Activated naive CD8-positive, alpha-beta T cell treated with anti-CD3 and anti-CD28 coated beads, Interleukin-2, amount 50 U/mL, for 24 hours (primary cell): ENCODE data around the gene NSG1.

Experiments
- ATAC-seq: fragments of 150-1000 bp; cut with Tn5 transposase; one replicate; pipeline ENCODE4 v1.10.0; 2021
- DNase-seq: peaks from one replicate; pipeline ENCODE4 v3.0.0; 2021
- H3K27ac Mint-ChIP-seq: one replicate; pipeline ENCODE4 v1.8.0; 2021; ENCODE audit warnings: mild to moderate bottlenecking, mixed read lengths
- H3K27me3 Mint-ChIP-seq: one replicate; pipeline ENCODE4 v1.8.0; 2021; ENCODE audit warnings: mixed read lengths
- H3K36me3 Mint-ChIP-seq: one replicate; pipeline ENCODE4 v1.8.0; 2021; ENCODE audit warnings: low read depth, mixed read lengths
- H3K4me1 Mint-ChIP-seq: one replicate; pipeline ENCODE4 v1.8.0; 2021; ENCODE audit warnings: mixed read lengths
- H3K4me3 Mint-ChIP-seq: one replicate; pipeline ENCODE4 v1.8.0; 2021; ENCODE audit warnings: mild to moderate bottlenecking, moderate library complexity, mixed read lengths
- H3K9me3 Mint-ChIP-seq: one replicate; pipeline ENCODE4 v1.8.0; 2021; ENCODE audit warnings: mixed read lengths

The NSG1 gene

GRCh38 chr4:4425119-4425690, 38.3 kb downstream of the NSG1 start:
- H3K4me1 Mint-ChIP-seq, result no peaks in the 10 kb centered on the region
- no peaks in the 10 kb centered on the region for H3K27me3 Mint-ChIP-seq
- no peak for DNase-seq
- H3K36me3 Mint-ChIP-seq, result peaks cover 20% of the 10 kb centered on the region
- ATAC-seq, result no peak
- no peak overlapping the region for H3K27ac Mint-ChIP-seq
- no peak overlapping the region for H3K4me3 Mint-ChIP-seq
- H3K9me3 Mint-ChIP-seq, result no peaks in the 10 kb centered on the region

- no peak overlapping the region for H3K27ac Mint-ChIP-seq
- no peaks in the 10 kb centered on the region for H3K9me3 Mint-ChIP-seq
- H3K4me1 Mint-ChIP-seq, result peaks cover under 1% of the 10 kb centered on the region
- H3K36me3 Mint-ChIP-seq, result peaks cover 20% of the 10 kb centered on the region
- ATAC-seq, result no peak
- no peak overlapping the region for H3K4me3 Mint-ChIP-seq
- DNase-seq, result no peak
- H3K27me3 Mint-ChIP-seq, result no peaks in the 10 kb centered on the region
These were observed 38.8 kb downstream of the NSG1 start for GRCh38 chr4:4425696-4426095.

GRCh38 chr4:4426511-4427120, 39.7 kb downstream of the NSG1 start:
- Mint-ChIP-seq H3K9me3 (no peaks in the 10 kb centered on the region), H3K27ac (peak overlapping the region; percentile 8), H3K27me3 (no peaks in the 10 kb centered on the region), H3K4me3 (no peak overlapping the region), H3K4me1 (peaks cover 4% of the 10 kb centered on the region), H3K36me3 (peaks cover 14% of the 10 kb centered on the region)
- ATAC-seq (no peak), DNase-seq (no peak)

- H3K9me3 Mint-ChIP-seq, result no peaks in the 10 kb centered on the region
- H3K27ac Mint-ChIP-seq, result no peak overlapping the region
- peaks cover 16% of the 10 kb centered on the region for H3K36me3 Mint-ChIP-seq
- H3K4me3 Mint-ChIP-seq, result no peak overlapping the region
- no peak for DNase-seq
- H3K27me3 Mint-ChIP-seq, result no peaks in the 10 kb centered on the region
- no peak for ATAC-seq
- peaks cover 4% of the 10 kb centered on the region for H3K4me1 Mint-ChIP-seq
These were observed 40.4 kb downstream of the NSG1 start for GRCh38 chr4:4427121-4427870.

GRCh38 chr4:4427886-4428285, 41.0 kb downstream of the NSG1 start:
- Mint-ChIP-seq H3K9me3 (no peaks in the 10 kb centered on the region), H3K27me3 (no peaks in the 10 kb centered on the region), H3K4me1 (peaks cover 4% of the 10 kb centered on the region), H3K4me3 (no peak overlapping the region), H3K27ac (no peak overlapping the region), H3K36me3 (peaks cover 15% of the 10 kb centered on the region)
- DNase-seq (no peak), ATAC-seq (no peak)

- no peak overlapping the region for H3K4me3 Mint-ChIP-seq
- H3K27me3 Mint-ChIP-seq, result no peaks in the 10 kb centered on the region
- no peak overlapping the region for H3K27ac Mint-ChIP-seq
- H3K36me3 Mint-ChIP-seq, result peaks cover 12% of the 10 kb centered on the region
- peaks cover 4% of the 10 kb centered on the region for H3K4me1 Mint-ChIP-seq
- DNase-seq, result no peak
- no peak for ATAC-seq
- no peaks in the 10 kb centered on the region for H3K9me3 Mint-ChIP-seq
These were observed 42.3 kb downstream of the NSG1 start for GRCh38 chr4:4428966-4429875.

- DNase-seq (peak; percentile 62), ATAC-seq (peak; percentile 83)
- H3K9me3 Mint-ChIP-seq, result no peaks in the 10 kb centered on the region
- peaks cover 4% of the 10 kb centered on the region for H3K4me1 Mint-ChIP-seq
- H3K27me3 Mint-ChIP-seq, result no peaks in the 10 kb centered on the region
- no peak overlapping the region for H3K4me3 Mint-ChIP-seq
- H3K36me3 Mint-ChIP-seq, result peaks cover 10% of the 10 kb centered on the region
- no peak overlapping the region for H3K27ac Mint-ChIP-seq
These were observed 43.7 kb downstream of the NSG1 start for GRCh38 chr4:4430492-4431195.

- Mint-ChIP-seq H3K36me3 (peaks cover 19% of the 10 kb centered on the region), H3K27ac (no peak overlapping the region), H3K4me1 (peaks cover 9% of the 10 kb centered on the region), H3K27me3 (no peaks in the 10 kb centered on the region), H3K4me3 (no peak overlapping the region), H3K9me3 (no peaks in the 10 kb centered on the region)
- ATAC-seq (no peak), DNase-seq (no peak)
These were observed 45.6 kb downstream of the NSG1 start for GRCh38 chr4:4432341-4433125.

GRCh38 chr4:4433941-4434340, 47.0 kb downstream of the NSG1 start:
- peaks cover 25% of the 10 kb centered on the region for H3K36me3 Mint-ChIP-seq
- no peaks in the 10 kb centered on the region for H3K27me3 Mint-ChIP-seq
- H3K9me3 Mint-ChIP-seq, result no peaks in the 10 kb centered on the region
- H3K27ac Mint-ChIP-seq, result no peak overlapping the region
- no peak for ATAC-seq
- H3K4me3 Mint-ChIP-seq, result no peak overlapping the region
- peaks cover 9% of the 10 kb centered on the region for H3K4me1 Mint-ChIP-seq
- no peak for DNase-seq

GRCh38 chr4:4436244-4436823, 49.4 kb downstream of the NSG1 start:
- Mint-ChIP-seq H3K27ac (peak overlapping the region; percentile 69), H3K27me3 (no peaks in the 10 kb centered on the region), H3K4me3 (no peak overlapping the region), H3K36me3 (peaks cover 22% of the 10 kb centered on the region), H3K4me1 (peaks cover 5% of the 10 kb centered on the region), H3K9me3 (no peaks in the 10 kb centered on the region)
- no peak for DNase-seq
- ATAC-seq, result peak; percentile 63

GRCh38 chr4:4437798-4438470, 51.0 kb downstream of the NSG1 start:
- Mint-ChIP-seq H3K27me3 (no peaks in the 10 kb centered on the region), H3K36me3 (peaks cover 16% of the 10 kb centered on the region), H3K4me1 (peaks cover 5% of the 10 kb centered on the region), H3K9me3 (no peaks in the 10 kb centered on the region), H3K4me3 (no peak overlapping the region), H3K27ac (no peak overlapping the region)
- DNase-seq, result no peak
- ATAC-seq, result no peak

GRCh38 chr4:4438891-4439290, 52.0 kb downstream of the NSG1 start:
- H3K36me3 Mint-ChIP-seq, result peaks cover 15% of the 10 kb centered on the region
- no peak overlapping the region for H3K4me3 Mint-ChIP-seq
- no peaks in the 10 kb centered on the region for H3K9me3 Mint-ChIP-seq
- DNase-seq (no peak), ATAC-seq (no peak)
- H3K27ac Mint-ChIP-seq, result no peak overlapping the region
- peaks cover 5% of the 10 kb centered on the region for H3K4me1 Mint-ChIP-seq
- no peaks in the 10 kb centered on the region for H3K27me3 Mint-ChIP-seq

- Mint-ChIP-seq H3K27me3 (no peaks in the 10 kb centered on the region), H3K4me3 (no peak overlapping the region), H3K4me1 (peaks cover 5% of the 10 kb centered on the region), H3K9me3 (no peaks in the 10 kb centered on the region), H3K36me3 (peaks cover 15% of the 10 kb centered on the region), H3K27ac (no peak overlapping the region)
- ATAC-seq (no peak), DNase-seq (no peak)
These were observed 52.9 kb downstream of the NSG1 start for GRCh38 chr4:4439782-4440181.
